Spleen (tissue), 11 donors: Measurements from ENCODE around the gene PCYT2. TPM values are rescaled to one million over a fixed set of nuclear protein-coding genes. Genes with fewer than 3 reads are reported as not detected.
A peak's percentile ranks its signal among the peaks of the same experiment; 100 is the strongest.

Experiments
- DNase-seq: peaks from one replicate; pipeline ENCODE4 v3.0.0-alpha.2; 2020
- H3K27ac ChIP-seq, 8 donors: fragments of 200-600 bp; sonication (generic) in 7 of 8; 1 replicate in 4 of 8; 2 replicates in 4 of 8; pipeline versions ENCODE4 v1.5.0 to v1.8.0; 2016 to 2021; ENCODE audit warnings: inconsistent platforms in 4 of 8, mild to moderate bottlenecking in 4 of 8, moderate library complexity in 1 of 8
- H3K27me3 ChIP-seq, 7 donors: fragments of 200-600 bp; sonication (generic) in 6 of 7; replicated peaks in 1 of 7; 1 replicate in 4 of 7; 2 replicates in 3 of 7; pipeline versions ENCODE4 v1.5.0 to v1.8.0; 2016 to 2021; ENCODE audit warnings: inconsistent platforms in 3 of 7, mild to moderate bottlenecking in 1 of 7
- H3K36me3 ChIP-seq, 6 donors: fragments of 200-600 bp; sonication (generic) in 5 of 6; 1 replicate in 4 of 6; 2 replicates in 2 of 6; pipeline versions ENCODE4 v1.5.0 to v1.8.0; 2016 to 2021; ENCODE audit warnings: inconsistent platforms in 2 of 6
- H3K4me1 ChIP-seq, 6 donors: fragments of 200-600 bp; sonication (generic) in 5 of 6; 1 replicate in 3 of 6; 2 replicates in 3 of 6; pipeline versions ENCODE4 v1.5.0 to v1.8.0; 2016 to 2021; ENCODE audit warnings: inconsistent platforms in 3 of 6
- H3K4me3 ChIP-seq, 8 donors: fragments of 200-600 bp; sonication (generic) in 7 of 8; 1 replicate in 4 of 8; 2 replicates in 4 of 8; pipeline versions ENCODE4 v1.5.0 to v1.8.0; 2016 to 2021; ENCODE audit warnings: inconsistent platforms in 4 of 8, mild to moderate bottlenecking in 4 of 8, moderate library complexity in 2 of 8
- H3K9me3 ChIP-seq, 8 donors: fragments of 200-600 bp; sonication (generic) in 7 of 8; 1 replicate in 4 of 8; 2 replicates in 4 of 8; pipeline versions ENCODE4 v1.5.0 to v1.8.0; 2016 to 2021; ENCODE audit warnings: inconsistent platforms in 4 of 8
- CTCF ChIP-seq, 11 experiments: fragments of 200-600 bp in 7 of 11; fragments of 450-650 bp in 4 of 11; sonication (generic) in 4 of 11; IDR thresholded peaks in 8 of 11; conservative IDR thresholded peaks in 3 of 11; 1 replicate in 7 of 11; 2 replicates in 4 of 11; pipeline versions ENCODE4 v1.4.0 to v1.8.0; 2016 to 2021; ENCODE audit warnings: antibody characterized with exemption in 11 of 11, inconsistent platforms in 4 of 11, mild to moderate bottlenecking in 1 of 11
- POLR2A ChIP-seq, 3 donors: fragments of 450-650 bp; IDR thresholded peaks; one replicate each; pipeline ENCODE4 v1.5.1; 2017; ENCODE audit warnings: antibody characterized with exemption in 3 of 3, mild to moderate bottlenecking in 1 of 3
- POLR2AphosphoS5 ChIP-seq, 3 donors: sonication (generic); formaldehyde crosslinking; IDR thresholded peaks; one replicate each; pipeline ENCODE4 v1.5.1; 2017; ENCODE audit warnings: antibody characterized with exemption in 3 of 3
- WGBS, 5 donors: extraction: QIAGEN DNeasy Blood & Tissue Kit in 3 of 5; methylation state at CpG; one replicate each; pipeline versions ENCODE4 v1.1.5 to v1.1.7; 2013 to 2018; 5-methylcytosine and 5-hydroxymethylcytosine counted together
- intact Hi-C: fragments of 100-400 bp; cut with DNase I; formaldehyde crosslinking; loops from one replicate; pipeline ENCODE4 v1.15.0; 2023; ENCODE audit warnings: low total_unique reads
- polyA plus RNA-seq, 3 donors: library from polyadenylated mRNA; stranded (reverse); fragments of 200-250 nt; gene quantifications; one replicate each; pipeline ENCODE4 v1.2.1, GENCODE V29; 2013
- total RNA-seq, 7 donors: library from RNA; depleted of rRNA in 3 of 7; stranded (reverse); fragments of >200 nt in 3 of 7; fragmentation: NEBNext Ultra II Directional in 4 of 7; extraction: Animal tissue kit (Norgen Biotek cat#: 25700) in 4 of 7; gene quantifications; one replicate each; pipeline versions ENCODE4 v1.1.0 to v1.2.1, GENCODE V29; 2016 to 2021
- donor health status: healthy with polysubstance abuse.
- donor health status: DM: no; HTN: no; CAD: no; lungs with moderate emphysema.
- donor health status: DM: no; HTN: no; CAD: no.
- donor health status: Bipolar disorder and iron deficiency.
- donor health status: healthy.
- donor health status: DM: no; HTN: no; CAD: no.
- donor health status: DM: yes; HTN: yes; CAD: no.

The PCYT2 gene
- total and polyA plus RNA-seq, 10 donors, result 12.5 to 25.5 (median 16.2) TPM

GRCh38 chr17:81859906-81860755 is 51.1 kb downstream of the PCYT2 start, which contains the start of gene P4HB:
Gene P4HB, minus strand, starts transcription at chr17:81860535. Its CDS starts 64 bp downstream, at chr17:81860471.
- H3K27ac ChIP-seq, result peak within 1 kb of the TSS; percentile 95 to 98 (median 97)
- no peaks in the 10 kb centered on the region for H3K9me3 ChIP-seq
- H3K27me3 ChIP-seq, result no peaks in the 10 kb centered on the region
- peaks cover 31 to 90% (median 74%) of the 10 kb centered on the region in 6 donors for H3K4me1 ChIP-seq
- peak; percentile 98 for DNase-seq
- peaks cover 0 to 55% (median 27%) of the 10 kb centered on the region in 6 donors for H3K36me3 ChIP-seq
- H3K4me3 ChIP-seq, result peak within 1 kb of the TSS; percentile 78 to 99 (median 92)
- WGBS, 5 donors, result 0 to 1% (median 0%) methylated on average over 32 to 95 of the region's 95 CpGs
- TF ChIP-seq POLR2A (IDR thresholded peaks at IDR 0.05) (peak in 2 of 3 donors; percentile 63 to 72), POLR2AphosphoS5 (IDR thresholded peaks at IDR 0.05) (peak; percentile 85 to 90 (median 87)), CTCF (IDR thresholded peaks at IDR 0.05 in 8 of 11, conservative IDR thresholded peaks at IDR 0.05 in 3 of 11) (no peak)
- intact Hi-C loops, result no loop called here

- peak; percentile 25 to 80 (median 64) for TF ChIP-seq POLR2AphosphoS5 (IDR thresholded peaks at IDR 0.05)
- no peak for TF ChIP-seq CTCF (IDR thresholded peaks at IDR 0.05 in 8 of 11, conservative IDR thresholded peaks at IDR 0.05 in 3 of 11)
- DNase-seq, result no peak
- peak overlapping the region; percentile 91 to 98 (median 96) for H3K27ac ChIP-seq
- H3K27me3 ChIP-seq, result no peaks in the 10 kb centered on the region
- intact Hi-C loops, result no loop called here
- WGBS, 5 donors, result 43 to 54% (median 51%) methylated on average over 22 to 23 of the region's 23 CpGs
- H3K4me1 ChIP-seq, result peaks cover 34 to 90% (median 80%) of the 10 kb centered on the region in 6 donors
- peaks cover 2 to 64% (median 36%) of the 10 kb centered on the region in 6 donors for H3K36me3 ChIP-seq
- H3K4me3 ChIP-seq, result peak overlapping the region; percentile 78 to 99 (median 92)
- no peaks in the 10 kb centered on the region for H3K9me3 ChIP-seq
Observed at GRCh38 chr17:81858967-81859905, 52.0 kb downstream of the PCYT2 start.

DNA sequence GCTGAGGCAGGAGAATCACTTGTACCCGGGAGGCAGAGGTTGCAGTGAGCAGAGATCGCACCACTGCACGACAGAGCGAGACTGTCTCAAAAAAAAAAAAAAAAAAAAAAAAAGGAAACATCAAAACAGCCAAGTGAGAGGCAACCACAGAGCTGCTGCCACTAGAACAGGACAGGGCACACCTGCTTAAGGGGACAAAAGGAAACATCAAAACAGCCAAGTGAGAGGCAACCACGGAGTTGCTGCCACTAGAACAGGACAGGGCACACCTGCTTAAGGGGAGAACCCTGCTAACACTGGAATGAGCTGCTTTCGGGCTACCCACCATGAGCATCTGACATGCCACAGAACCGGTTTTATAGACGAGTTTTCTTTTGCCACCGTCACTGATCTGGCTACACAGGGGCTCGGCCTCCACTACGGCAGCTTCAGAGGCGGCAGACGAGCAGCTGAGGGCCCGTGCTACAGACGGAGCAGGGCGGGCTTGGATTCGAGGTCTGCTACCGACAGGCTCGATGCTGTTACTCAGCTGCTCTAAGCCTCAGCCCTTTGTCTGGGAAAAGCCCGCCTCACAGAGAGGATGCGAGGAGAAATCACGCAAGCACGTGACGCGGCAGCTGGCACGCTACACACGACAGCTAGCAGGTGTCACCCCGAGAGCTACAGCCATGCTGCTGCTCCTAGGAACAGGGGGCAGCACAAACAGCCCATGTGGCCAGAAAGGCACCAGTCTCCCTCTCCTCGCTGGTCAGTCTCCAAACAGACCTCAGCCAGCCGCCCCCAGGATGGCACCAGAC is 52.8 kb downstream of the PCYT2 start:
- Histone ChIP-seq H3K4me3 (peak overlapping the region; percentile 78 to 99 (median 92)), H3K27ac (peak overlapping the region in 7 of 8 donors; percentile 10 to 98 (median 96)), H3K36me3 (peaks cover 3 to 65% (median 44%) of the 10 kb centered on the region in 6 donors), H3K4me1 (peaks cover 34 to 90% (median 79%) of the 10 kb centered on the region in 6 donors), H3K27me3 (no peaks in the 10 kb centered on the region), H3K9me3 (no peaks in the 10 kb centered on the region)
- DNase-seq, result no peak
- no peak for TF ChIP-seq CTCF (IDR thresholded peaks at IDR 0.05 in 8 of 11, conservative IDR thresholded peaks at IDR 0.05 in 3 of 11)
- TF ChIP-seq POLR2AphosphoS5 (IDR thresholded peaks at IDR 0.05), result peak; percentile 40 to 56 (median 47)
- no peak for TF ChIP-seq POLR2A (IDR thresholded peaks at IDR 0.05)
- 51 to 76% (median 65%) methylated on average over 27 to 30 of the region's 30 CpGs for WGBS, 5 donors
- intact Hi-C loops, result no loop called here
